H1 (cell line): ENCODE results near the gene CDC14C. TPM values are rescaled to one million over a fixed set of nuclear protein-coding genes. Genes with fewer than 3 reads are reported as not detected.

ENCODE experiments used
- CTCF ChIA-PET: fragments of 300-600 bp; sonication (Branson Sonifier 250); formaldehyde crosslinking; loops from one replicate; lab custom pipeline; 2021; ENCODE audit not compliant: partially characterized antibody; lab: Charles Lee
- POLR2A ChIA-PET: fragments of 300-600 bp; sonication (Branson Sonifier 250); formaldehyde crosslinking; loops from one replicate; lab custom pipeline; 2021; ENCODE audit warnings: inconsistent platforms; ENCODE audit not compliant: partially characterized antibody; lab: Charles Lee
- DNase-seq, 2 experiments: peaks; one replicate each; pipeline versions ENCODE4 v3.0.0 to v3.0.0-alpha.2; 2010 to 2022; ENCODE audit warnings: low spot score in 2 of 2, low read depth in 1 of 2, mixed read lengths in 1 of 2
- FAIRE-seq: peaks from 2 replicates; lab custom pipeline; 2011; peaks lifted over from hg19 to GRCh38; lab: Jason Lieb, UNC
- H2AFZ ChIP-seq: 2 replicates; pipeline ENCODE4 v1.8.1; 2012; ENCODE audit warnings: low read length, inconsistent platforms
- H2AK5ac ChIP-seq: 2 replicates; pipeline ENCODE4 v1.6.1; 2013; ENCODE audit warnings: low read depth, low read length
- H2BK120ac ChIP-seq: replicated peaks from 2 replicates; pipeline ENCODE3; 2013; ENCODE audit warnings: low read depth, low read length, inconsistent platforms
- H2BK12ac ChIP-seq: 2 replicates; pipeline ENCODE4 v1.6.1; 2013; ENCODE audit warnings: low read depth, low read length
- H2BK15ac ChIP-seq: 2 replicates; pipeline ENCODE4 v1.6.1; 2013; ENCODE audit warnings: low read length
- H2BK20ac ChIP-seq: 2 replicates; pipeline ENCODE4 v1.6.1; 2013; ENCODE audit warnings: low read length
- H2BK5ac ChIP-seq: 2 replicates; pipeline ENCODE4 v1.6.1; 2013; ENCODE audit warnings: low read depth, low read length
- H3K14ac ChIP-seq: 2 replicates; pipeline ENCODE4 v1.6.1; 2013; ENCODE audit warnings: inconsistent platforms; ENCODE audit not compliant: insufficient read length
- H3K18ac ChIP-seq: 2 replicates; pipeline ENCODE4 v1.6.1; 2013; ENCODE audit warnings: low read length; ENCODE audit errors: extremely low read depth
- H3K23ac ChIP-seq: 2 replicates; pipeline ENCODE4 v1.6.1; 2013; ENCODE audit warnings: inconsistent platforms; ENCODE audit not compliant: insufficient read length
- H3K23me2 ChIP-seq: 2 replicates; pipeline ENCODE4 v1.6.1; 2013; ENCODE audit warnings: low read depth, low read length
- H3K27ac ChIP-seq: 2 replicates; pipeline ENCODE4 v1.6.1; 2011; ENCODE audit warnings: low read depth, low read length, inconsistent platforms
- H3K27me3 ChIP-seq, 4 experiments: replicated peaks in 1 of 4; 1 replicate in 1 of 4; 2 replicates in 3 of 4; pipeline versions ENCODE4 v1.6.1 to v1.8.1; 2011 to 2013; ENCODE audit warnings: low read length in 3 of 4, mild to moderate bottlenecking in 3 of 4, inconsistent platforms in 2 of 4, mixed read lengths in 2 of 4, moderate library complexity in 1 of 4; ENCODE audit not compliant: control insufficient read depth in 3 of 4, insufficient read depth in 3 of 4; ENCODE audit errors: extremely low read depth in 1 of 4
- H3K36me3 ChIP-seq, 4 experiments: 2 replicates each; pipeline versions ENCODE4 v1.6.1 to v1.8.1; 2011 to 2013; ENCODE audit warnings: mild to moderate bottlenecking in 4 of 4, low read length in 3 of 4, moderate library complexity in 2 of 4, control low read depth in 1 of 4, inconsistent platforms in 1 of 4; ENCODE audit not compliant: insufficient read depth in 4 of 4, control insufficient read depth in 2 of 4
- H3K4ac ChIP-seq: replicated peaks from 2 replicates; pipeline ENCODE3; 2013; ENCODE audit warnings: low read length, low read depth, mixed read lengths, inconsistent platforms; ENCODE audit not compliant: insufficient read length
- H3K4me1 ChIP-seq, 4 experiments: replicated peaks in 1 of 4; 1 replicate in 1 of 4; 2 replicates in 3 of 4; pipeline versions ENCODE4 v1.6.1 to v1.8.1; 2011 to 2013; ENCODE audit warnings: low read length in 3 of 4, inconsistent platforms in 2 of 4, mixed read lengths in 1 of 4; ENCODE audit not compliant: insufficient read depth in 4 of 4, control insufficient read depth in 3 of 4
- H3K4me2 ChIP-seq, 2 experiments: 2 replicates each; pipeline versions ENCODE4 v1.6.1 to v1.8.1; 2011 to 2013; ENCODE audit warnings: low read depth in 2 of 2, low read length in 2 of 2, control low read depth in 1 of 2, inconsistent platforms in 1 of 2, mild to moderate bottlenecking in 1 of 2; ENCODE audit not compliant: insufficient read depth in 1 of 2
- H3K4me3 ChIP-seq, 4 experiments: fragments of 200-600, 300-600 bp in 1 of 4; sonication (generic), shearing (Covaris generic), sonication (Bioruptor Twin) in 1 of 4; 2 replicates each; pipeline versions ENCODE4 v1.5.1 to v1.8.1; 2011 to 2016; ENCODE audit warnings: low read length in 4 of 4, low read depth in 3 of 4, control low read depth in 2 of 4, inconsistent platforms in 2 of 4, mild to moderate bottlenecking in 2 of 4, mixed read lengths in 1 of 4, moderate library complexity in 1 of 4; ENCODE audit not compliant: insufficient read depth in 2 of 4; ENCODE audit errors: extremely low read depth in 1 of 4
- H3K56ac ChIP-seq: replicated peaks from 2 replicates; pipeline ENCODE3; 2013; ENCODE audit warnings: low read depth, mild to moderate bottlenecking, mixed read lengths, low read length, inconsistent platforms; ENCODE audit not compliant: insufficient read length
- H3K79me1 ChIP-seq: 2 replicates; pipeline ENCODE4 v1.6.1; 2013; ENCODE audit warnings: low read depth, low read length, control low read depth
- H3K79me2 ChIP-seq, 2 experiments: 2 replicates each; pipeline versions ENCODE4 v1.6.1 to v1.8.1; 2012 to 2013; ENCODE audit warnings: low read length in 2 of 2, mild to moderate bottlenecking in 2 of 2, inconsistent platforms in 1 of 2; ENCODE audit not compliant: insufficient read depth in 2 of 2, control insufficient read depth in 1 of 2
- H3K9ac ChIP-seq, 4 experiments: replicated peaks in 1 of 4; 1 replicate in 1 of 4; 2 replicates in 3 of 4; pipeline versions ENCODE4 v1.6.1 to v1.8.1; 2011 to 2013; ENCODE audit warnings: low read depth in 3 of 4, low read length in 3 of 4, control low read depth in 2 of 4, mild to moderate bottlenecking in 2 of 4, moderate library complexity in 2 of 4, inconsistent platforms in 1 of 4; ENCODE audit errors: extremely low read depth in 1 of 4
- H3K9me3 ChIP-seq, 2 experiments: 2 replicates each; pipeline versions ENCODE4 v1.6.1 to v1.8.1; 2012 to 2013; ENCODE audit warnings: mild to moderate bottlenecking in 2 of 2, moderate library complexity in 2 of 2, control low read depth in 1 of 2, inconsistent platforms in 1 of 2, low read depth in 1 of 2, low read length in 1 of 2, mixed read lengths in 1 of 2; ENCODE audit not compliant: insufficient read depth in 2 of 2
- H4K20me1 ChIP-seq, 2 experiments: replicated peaks in 1 of 2; 2 replicates each; pipeline versions ENCODE3 to v1.8.1; 2011 to 2013; ENCODE audit warnings: inconsistent platforms in 2 of 2, low read length in 2 of 2, mild to moderate bottlenecking in 1 of 2; ENCODE audit not compliant: insufficient read depth in 2 of 2, control insufficient read depth in 1 of 2
- H4K5ac ChIP-seq: 2 replicates; pipeline ENCODE4 v1.6.1; 2013; ENCODE audit warnings: low read length, low read depth, mixed read lengths, inconsistent platforms; ENCODE audit not compliant: insufficient read length
- H4K8ac ChIP-seq: 2 replicates; pipeline ENCODE4 v1.8.0; 2013; ENCODE audit warnings: mild to moderate bottlenecking, moderate library complexity, low read length, inconsistent platforms; ENCODE audit not compliant: insufficient read depth; ENCODE audit errors: extremely low read depth
- H4K91ac ChIP-seq: replicated peaks from 2 replicates; pipeline ENCODE3; 2013; ENCODE audit warnings: low read length, mixed read lengths, inconsistent platforms; ENCODE audit not compliant: insufficient read length
- BRCA1 ChIP-seq: IDR thresholded peaks from 2 replicates; pipeline ENCODE4 v1.6.1; 2012; ENCODE audit warnings: low read depth, low read length, improper control_type of control experiment
- GTF2F1 ChIP-seq: IDR thresholded peaks from 2 replicates; pipeline ENCODE4 v1.6.1; 2012; ENCODE audit warnings: low read depth, low read length, improper control_type of control experiment, borderline replicate concordance
- JUN ChIP-seq: IDR thresholded peaks from 2 replicates; pipeline ENCODE4 v1.6.1; 2011; ENCODE audit warnings: low read depth, mild to moderate bottlenecking, improper control_type of control experiment, low read length
- SIRT6 ChIP-seq: IDR thresholded peaks from one replicate; pipeline ENCODE4 v1.7.1; 2012; ENCODE audit warnings: low read length, inconsistent platforms
- SIX5 ChIP-seq: IDR thresholded peaks from 2 replicates; pipeline ENCODE4 v1.6.1; 2011; ENCODE audit warnings: mild to moderate bottlenecking, low read depth, low read length
- WGBS, 2 experiments: shearing (Covaris generic) in 1 of 2; methylation state at CpG; one replicate each; pipeline versions ENCODE4 v1.1.6 to v1.1.7; 2013 to 2015; ENCODE audit warnings: low lambda C conversion rate in 2 of 2, mixed read lengths in 2 of 2, inconsistent platforms in 1 of 2, low coverage in 1 of 2, missing lambda C conversion rate in 1 of 2; ENCODE audit not compliant: insufficient replicate concordance in 2 of 2, insufficient coverage in 1 of 2, insufficient read length in 1 of 2; ENCODE audit errors: extremely low coverage in 1 of 2, missing lambda C conversion rate in 1 of 2; 5-methylcytosine and 5-hydroxymethylcytosine counted together
- polyA plus RNA-seq, 7 experiments: library from polyadenylated mRNA; depleted of rRNA in 3 of 7; stranded (reverse) in 5 of 7; unstranded in 2 of 7; fragments of >200 nt in 5 of 7; fragments of 200-250 nt in 2 of 7; gene quantifications; 1 replicate in 5 of 7; 2 replicates in 1 of 7; 4 replicates in 1 of 7; pipeline versions ENCODE4 v1.2.1 to v1.2.3, GENCODE V29; 2011 to 2013; ENCODE audit warnings: missing spikeins in 2 of 7, mixed read lengths in 2 of 7
- total RNA-seq: library from RNA; stranded (reverse); fragmentation: NEBNext Ultra II Directional; extraction: Animal tissue kit (Norgen Biotek cat#: 25700); gene quantifications from 2 replicates; pipeline ENCODE4 v1.2.1, GENCODE V29; 2021
- TF ChIP-seq, protein P1 (sequence below): IDR thresholded peaks from 2 replicates; pipeline ENCODE4 v1.6.1; 2011; ENCODE audit warnings: low read depth, mild to moderate bottlenecking, low read length; ENCODE audit not compliant: insufficient read depth

The CDC14C gene
- total and polyA plus RNA-seq, 2 of the 8 experiments (the other 6 are each of a cell fraction or from before 2014, with no cell fraction given) = 0.09 TPM; not detected in 1

DNA sequence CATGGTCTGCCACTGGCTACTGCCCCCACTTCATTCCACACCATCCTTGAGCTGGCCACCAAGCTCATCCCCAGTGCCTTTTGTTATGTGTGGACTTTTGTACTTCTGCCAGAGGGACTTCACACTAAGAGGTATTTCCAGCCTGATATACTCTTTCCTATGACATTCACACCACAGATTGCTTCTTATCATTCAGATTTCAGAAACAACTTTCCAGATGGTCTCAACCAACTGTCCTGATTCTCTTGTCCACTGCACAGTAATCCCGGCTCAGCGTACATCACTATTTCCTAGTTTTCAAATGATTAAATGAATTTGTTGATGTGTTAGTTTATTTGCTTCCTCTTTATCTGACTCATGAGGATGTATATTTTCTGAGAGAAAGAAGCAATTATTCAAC, 7.1 kb downstream of the CDC14C start:
- no peak overlapping the region for H2BK12ac ChIP-seq
- CTCF ChIA-PET = no interaction called here
- POLR2A ChIA-PET = no interaction called here

More for the DNA sequence above, 7.1 kb downstream of the CDC14C start:
- Histone ChIP-seq H4K91ac (no peak overlapping the region), H4K8ac (no peak overlapping the region), H2AFZ (no peak overlapping the region), H3K27me3 (no peaks in the 10 kb centered on the region), H3K79me1 (no peaks in the 10 kb centered on the region), H3K4me3 (no peak overlapping the region), H4K5ac (no peak overlapping the region), H3K23me2 (no peaks in the 10 kb centered on the region), H3K4me2 (no peak overlapping the region), H3K23ac (no peak overlapping the region), H4K20me1 (no peaks in the 10 kb centered on the region), H3K4me1 (no peaks in the 10 kb centered on the region), H3K79me2 (no peaks in the 10 kb centered on the region), H3K9me3 (no peaks in the 10 kb centered on the region), H3K36me3 (no peaks in the 10 kb centered on the region), H3K27ac (no peak overlapping the region), H2BK5ac (no peak overlapping the region), H3K56ac (no peak overlapping the region), H2BK120ac (no peak overlapping the region), H2AK5ac (no peak overlapping the region), H3K18ac (no peak overlapping the region), H3K9ac (no peak overlapping the region), H2BK15ac (no peak overlapping the region), H3K14ac (no peak overlapping the region), H3K4ac (no peak overlapping the region), H2BK20ac (no peak overlapping the region)
- 84% methylated on average over 2 of the region's 2 CpGs; no CpG with 5 or more reads in 1 of the 2 experiments for WGBS, 2 experiments
- TF ChIP-seq, protein P1, sequence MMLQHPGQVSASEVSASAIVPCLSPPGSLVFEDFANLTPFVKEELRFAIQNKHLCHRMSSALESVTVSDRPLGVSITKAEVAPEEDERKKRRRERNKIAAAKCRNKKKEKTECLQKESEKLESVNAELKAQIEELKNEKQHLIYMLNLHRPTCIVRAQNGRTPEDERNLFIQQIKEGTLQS = no peak
- no peak for TF ChIP-seq JUN
- no peak for TF ChIP-seq SIRT6
- TF ChIP-seq GTF2F1 = no peak
- TF ChIP-seq BRCA1 = no peak
- TF ChIP-seq SIX5 = no peak
- FAIRE-seq (no peak), DNase-seq (no peak)
